ENCODE measurements around the gene NECTIN1.

NECTIN1 gene

DNA sequence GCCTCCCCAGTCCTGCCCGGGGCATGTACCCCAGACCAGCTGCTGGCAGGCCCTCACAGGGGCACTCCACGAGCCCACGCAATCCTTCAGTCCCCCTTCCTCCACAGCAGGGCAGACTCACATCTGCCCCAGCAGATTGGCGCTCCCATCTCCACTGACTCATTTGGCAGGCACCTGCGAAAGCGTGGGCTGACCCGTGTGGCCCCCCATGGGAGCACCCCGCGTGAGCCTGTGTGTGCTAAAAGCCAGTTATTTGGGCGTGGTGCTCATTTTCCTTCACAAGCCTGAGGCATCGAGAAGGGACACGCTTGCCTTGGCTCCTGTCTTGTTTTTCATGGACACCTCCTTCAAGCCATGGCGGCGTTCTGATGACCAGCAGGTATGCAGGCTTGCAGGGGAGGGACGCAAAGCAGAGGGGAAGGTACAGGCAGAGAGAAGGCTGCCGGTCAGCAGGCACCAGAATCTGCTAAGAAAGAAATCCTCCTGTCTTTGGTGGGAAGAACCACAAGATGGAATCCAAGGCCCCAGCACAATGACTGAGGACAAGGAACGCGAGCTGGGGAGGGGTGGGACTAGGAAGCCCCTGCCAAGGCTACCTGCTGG, 8.6 kb downstream of the NECTIN1 start:
- Histone ChIP-seq H3K9ac (ENCODE audit: low read length) (no peak overlapping the region), H3K9me3 (ENCODE audit: control insufficient read depth, insufficient read depth, low read depth, low read length) (no peaks in the 10 kb centered on the region), H3K36me3 (ENCODE audit: control insufficient read depth, insufficient read depth, low read length) (0 out of 2 replicates have a peak, but pooled peaks cover 6% of the 10 kb centered on the region), H3K27me3 (ENCODE audit: control insufficient read depth, insufficient read depth, low read length) (no peaks in the 10 kb centered on the region), H3K27ac (ENCODE audit: low read depth, low read length) (no peak overlapping the region), H3K4me3 (ENCODE audit: low read depth, low read length) (no peak overlapping the region), H3K4me1 (ENCODE audit: control insufficient read depth, insufficient read depth, low read length) (peaks cover 72% of the 10 kb centered on the region)

GRCh38 chr11:119717839-119718534, 11.0 kb downstream of the NECTIN1 start:
- Histone ChIP-seq H3K36me3 (ENCODE audit: control insufficient read depth, insufficient read depth, low read length) (0 out of 2 replicates have a peak, but pooled peaks cover 6% of the 10 kb centered on the region), H3K27me3 (ENCODE audit: control insufficient read depth, insufficient read depth, low read length) (no peaks in the 10 kb centered on the region), H3K27ac (ENCODE audit: low read depth, low read length) (no peak overlapping the region), H3K4me1 (ENCODE audit: control insufficient read depth, insufficient read depth, low read length) (peaks cover 66% of the 10 kb centered on the region), H3K4me3 (ENCODE audit: low read depth, low read length) (no peak overlapping the region), H3K9ac (ENCODE audit: low read length) (no peak overlapping the region), H3K9me3 (ENCODE audit: control insufficient read depth, insufficient read depth, low read depth, low read length) (no peaks in the 10 kb centered on the region)

DNA sequence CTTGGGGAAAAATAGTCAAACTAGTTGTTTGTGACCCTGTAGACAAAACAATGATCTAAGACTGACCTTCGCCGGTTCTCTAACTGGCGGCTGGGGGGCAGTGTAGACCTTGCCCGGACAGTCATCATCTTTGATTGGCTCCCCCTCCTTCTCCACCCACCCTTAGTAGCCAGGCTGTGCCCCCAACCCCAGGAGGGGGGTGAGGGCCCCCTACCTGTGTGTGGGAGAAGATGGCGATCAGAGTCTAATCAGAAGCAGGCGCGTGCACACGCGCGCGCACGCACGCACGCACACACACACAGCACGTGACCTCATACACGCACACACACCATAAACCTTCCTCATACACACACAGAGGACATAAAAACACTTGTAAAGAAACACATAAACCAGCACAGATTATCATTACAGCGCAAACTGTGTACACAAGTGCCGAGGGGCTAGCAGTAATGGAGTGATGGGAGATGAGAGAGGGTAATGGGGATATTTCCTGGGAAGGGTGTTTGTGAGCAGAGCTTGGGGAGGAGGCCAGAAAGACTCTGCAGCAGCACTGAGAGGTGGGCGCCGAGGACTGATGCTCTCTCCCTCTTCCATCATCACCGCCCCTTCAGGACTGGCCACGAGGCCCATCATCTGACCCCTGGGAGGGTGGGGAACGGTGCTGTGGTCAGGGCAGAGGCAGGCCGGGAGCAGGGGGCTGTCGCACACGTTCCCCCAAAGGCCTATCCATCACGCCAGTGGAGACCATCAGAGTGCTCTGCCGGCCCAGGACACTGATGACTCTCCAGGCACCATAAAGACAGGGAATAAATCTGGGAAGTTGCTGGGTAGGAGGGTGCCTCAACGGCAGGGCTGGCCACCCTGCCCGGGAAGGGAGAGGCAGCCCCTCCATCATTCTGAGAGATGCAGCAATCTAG, 12.2 kb downstream of the NECTIN1 start:
- no peak overlapping the region for H3K27ac ChIP-seq (ENCODE audit: low read depth, low read length)
- H3K27me3 ChIP-seq (ENCODE audit: control insufficient read depth, insufficient read depth, low read length) = no peaks in the 10 kb centered on the region
- no peak overlapping the region for H3K4me3 ChIP-seq (ENCODE audit: low read depth, low read length)
- 0 out of 2 replicates have a peak, but pooled peaks cover 6% of the 10 kb centered on the region for H3K36me3 ChIP-seq (ENCODE audit: control insufficient read depth, insufficient read depth, low read length)
- no peaks in the 10 kb centered on the region for H3K9me3 ChIP-seq (ENCODE audit: control insufficient read depth, insufficient read depth, low read depth, low read length)
- H3K9ac ChIP-seq (ENCODE audit: low read length) = no peak overlapping the region
- peaks cover 63% of the 10 kb centered on the region for H3K4me1 ChIP-seq (ENCODE audit: control insufficient read depth, insufficient read depth, low read length)

DNA sequence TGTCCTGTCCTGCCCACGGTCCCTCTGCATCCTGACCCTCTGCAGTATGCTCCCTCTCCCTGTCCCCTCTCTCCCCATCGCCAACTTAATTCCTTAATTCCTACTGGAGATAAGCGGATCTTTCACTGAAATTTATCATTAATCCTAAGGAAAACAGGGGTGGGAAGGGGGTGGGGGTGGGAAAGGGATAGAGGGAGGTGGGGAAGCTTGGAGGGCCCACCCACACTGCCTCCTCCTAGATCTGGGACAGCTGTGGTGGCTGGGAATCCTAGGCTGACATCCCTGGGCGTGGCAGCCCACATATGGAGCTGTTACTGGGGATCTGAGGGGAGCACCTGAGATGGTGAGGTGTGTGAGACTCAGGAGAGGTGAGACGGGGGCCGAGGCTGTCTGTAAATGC, 14.4 kb downstream of the NECTIN1 start:
- no peaks in the 10 kb centered on the region for H3K9me3 ChIP-seq (ENCODE audit: control insufficient read depth, insufficient read depth, low read depth, low read length)
- H3K4me3 ChIP-seq (ENCODE audit: low read depth, low read length) = no peak overlapping the region
- no peak overlapping the region for H3K9ac ChIP-seq (ENCODE audit: low read length)
- no peaks in the 10 kb centered on the region for H3K36me3 ChIP-seq (ENCODE audit: control insufficient read depth, insufficient read depth, low read length)
- peaks cover 3% of the 10 kb centered on the region; the same call in 1 of the 2 replicates for H3K27me3 ChIP-seq (ENCODE audit: control insufficient read depth, insufficient read depth, low read length)
- no peak overlapping the region for H3K27ac ChIP-seq (ENCODE audit: low read depth, low read length)
- peaks cover 57% of the 10 kb centered on the region for H3K4me1 ChIP-seq (ENCODE audit: control insufficient read depth, insufficient read depth, low read length)

GRCh38 chr11:119714189-119714588, 14.8 kb downstream of the NECTIN1 start:
- Histone ChIP-seq H3K4me1 (ENCODE audit: control insufficient read depth, insufficient read depth, low read length) (peaks cover 60% of the 10 kb centered on the region), H3K27me3 (ENCODE audit: control insufficient read depth, insufficient read depth, low read length) (peaks cover 3% of the 10 kb centered on the region; the same call in 1 of the 2 replicates), H3K27ac (ENCODE audit: low read depth, low read length) (no peak overlapping the region)

GRCh38 chr11:119713359-119714040, 15.5 kb downstream of the NECTIN1 start:
- Histone ChIP-seq H3K4me3 (ENCODE audit: low read depth, low read length) (no peak overlapping the region), H3K36me3 (ENCODE audit: control insufficient read depth, insufficient read depth, low read length) (no peaks in the 10 kb centered on the region), H3K9ac (ENCODE audit: low read length) (no peak overlapping the region), H3K27ac (ENCODE audit: low read depth, low read length) (no peak overlapping the region), H3K27me3 (ENCODE audit: control insufficient read depth, insufficient read depth, low read length) (peaks cover 3% of the 10 kb centered on the region; the same call in 1 of the 2 replicates), H3K9me3 (ENCODE audit: control insufficient read depth, insufficient read depth, low read depth, low read length) (no peaks in the 10 kb centered on the region), H3K4me1 (ENCODE audit: control insufficient read depth, insufficient read depth, low read length) (peaks cover 63% of the 10 kb centered on the region)

More at GRCh38 chr11:119714189-119714588, 14.8 kb downstream of the NECTIN1 start:
- Histone ChIP-seq H3K9ac (ENCODE audit: low read length) (no peak overlapping the region), H3K4me3 (ENCODE audit: low read depth, low read length) (no peak overlapping the region), H3K36me3 (ENCODE audit: control insufficient read depth, insufficient read depth, low read length) (no peaks in the 10 kb centered on the region), H3K9me3 (ENCODE audit: control insufficient read depth, insufficient read depth, low read depth, low read length) (no peaks in the 10 kb centered on the region)

- Histone ChIP-seq H3K4me1 (ENCODE audit: control insufficient read depth, insufficient read depth, low read length) (peaks cover 55% of the 10 kb centered on the region), H3K9me3 (ENCODE audit: control insufficient read depth, insufficient read depth, low read depth, low read length) (no peaks in the 10 kb centered on the region), H3K27me3 (ENCODE audit: control insufficient read depth, insufficient read depth, low read length) (peaks cover 3% of the 10 kb centered on the region; the same call in 1 of the 2 replicates), H3K4me3 (ENCODE audit: low read depth, low read length) (no peak overlapping the region), H3K9ac (ENCODE audit: low read length) (no peak overlapping the region), H3K27ac (ENCODE audit: low read depth, low read length) (no peak overlapping the region), H3K36me3 (ENCODE audit: control insufficient read depth, insufficient read depth, low read length) (no peaks in the 10 kb centered on the region)
Measured at GRCh38 chr11:119712459-119713358, 16.3 kb downstream of the NECTIN1 start.

DNA sequence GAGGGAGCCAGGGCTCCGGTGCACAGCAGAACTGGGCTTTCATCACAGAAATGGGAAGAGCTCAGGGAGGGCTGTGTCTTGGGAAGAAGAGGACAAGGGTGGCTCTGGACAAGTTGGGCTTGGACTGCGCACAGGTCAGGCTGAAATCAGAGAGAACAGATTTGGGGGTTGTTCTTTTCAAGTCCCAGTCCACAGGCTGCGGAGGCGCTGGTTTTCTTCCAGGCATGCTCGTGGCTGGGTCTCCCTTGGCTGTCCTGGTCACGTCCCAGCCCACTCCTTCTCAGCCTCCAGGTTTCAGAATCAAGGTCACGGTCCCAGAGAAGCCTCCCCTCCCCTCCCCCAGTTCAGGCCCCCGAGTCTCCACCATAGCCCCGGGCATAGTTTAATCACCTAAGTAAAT, 17.0 kb downstream of the NECTIN1 start:
- Histone ChIP-seq H3K9me3 (ENCODE audit: control insufficient read depth, insufficient read depth, low read depth, low read length) (no peaks in the 10 kb centered on the region), H3K4me3 (ENCODE audit: low read depth, low read length) (no peak overlapping the region), H3K36me3 (ENCODE audit: control insufficient read depth, insufficient read depth, low read length) (no peaks in the 10 kb centered on the region), H3K9ac (ENCODE audit: low read length) (no peak overlapping the region), H3K4me1 (ENCODE audit: control insufficient read depth, insufficient read depth, low read length) (peaks cover 48% of the 10 kb centered on the region), H3K27me3 (ENCODE audit: control insufficient read depth, insufficient read depth, low read length) (peaks cover 3% of the 10 kb centered on the region; the same call in 1 of the 2 replicates), H3K27ac (ENCODE audit: low read depth, low read length) (no peak overlapping the region)

DNA sequence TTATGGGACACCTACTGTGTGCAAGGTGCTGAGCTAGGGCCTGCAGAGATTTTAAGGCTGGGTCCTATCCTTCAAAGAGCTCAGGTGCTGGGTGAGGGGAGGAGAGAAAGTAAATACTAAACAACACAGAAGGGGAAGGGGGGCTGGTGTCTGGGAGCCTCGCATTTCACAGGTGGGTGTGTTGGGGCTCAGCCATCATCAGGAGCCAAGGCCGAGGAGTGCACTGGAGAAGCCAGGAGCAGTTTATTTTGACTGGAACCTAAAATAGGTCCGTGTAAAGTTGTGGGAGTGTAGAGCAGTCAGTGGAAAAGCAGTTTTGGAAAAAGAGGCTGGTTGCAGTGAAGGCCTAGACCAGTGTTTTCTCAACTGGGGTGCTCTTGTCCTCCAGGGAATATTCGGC, 17.5 kb downstream of the NECTIN1 start:
- H3K9ac ChIP-seq (ENCODE audit: low read length) = no peak overlapping the region
- no peak overlapping the region for H3K4me3 ChIP-seq (ENCODE audit: low read depth, low read length)
- no peaks in the 10 kb centered on the region for H3K36me3 ChIP-seq (ENCODE audit: control insufficient read depth, insufficient read depth, low read length)
- H3K27ac ChIP-seq (ENCODE audit: low read depth, low read length) = no peak overlapping the region
- H3K9me3 ChIP-seq (ENCODE audit: control insufficient read depth, insufficient read depth, low read depth, low read length) = no peaks in the 10 kb centered on the region
- H3K27me3 ChIP-seq (ENCODE audit: control insufficient read depth, insufficient read depth, low read length) = peaks cover 3% of the 10 kb centered on the region; the same call in 1 of the 2 replicates
- peaks cover 43% of the 10 kb centered on the region for H3K4me1 ChIP-seq (ENCODE audit: control insufficient read depth, insufficient read depth, low read length)

- H3K4me3 ChIP-seq (ENCODE audit: low read depth, low read length) = no peak overlapping the region
- H3K27me3 ChIP-seq (ENCODE audit: control insufficient read depth, insufficient read depth, low read length) = peaks cover 3% of the 10 kb centered on the region; the same call in 1 of the 2 replicates
- peaks cover 45% of the 10 kb centered on the region for H3K4me1 ChIP-seq (ENCODE audit: control insufficient read depth, insufficient read depth, low read length)
- no peak overlapping the region for H3K27ac ChIP-seq (ENCODE audit: low read depth, low read length)
- no peaks in the 10 kb centered on the region for H3K9me3 ChIP-seq (ENCODE audit: control insufficient read depth, insufficient read depth, low read depth, low read length)
- no peaks in the 10 kb centered on the region for H3K36me3 ChIP-seq (ENCODE audit: control insufficient read depth, insufficient read depth, low read length)
- no peak overlapping the region for H3K9ac ChIP-seq (ENCODE audit: low read length)
Measured at GRCh38 chr11:119710417-119710816, 18.6 kb downstream of the NECTIN1 start.

All from HUES6 (cell line).